Stimulated activated effector memory CD8-positive, alpha-beta T cell treated with anti-CD3 and anti-CD28 coated beads, Interleukin-12 subunit alpha, Interleukin-12 subunit beta, amount 100 ng/mL, for 72 hours (primary cell): ENCODE results near the gene AFAP1L2.
"Not testable (repeated sequence)": the region's sequence is repeated elsewhere in the genome, so short reads cannot be mapped to it uniquely, and the experiment has no call there.

Experiments used
- ATAC-seq: fragments of 150-1000 bp; cut with Tn5 transposase; 2 replicates; pipeline ENCODE4 v1.10.0; 2021
- DNase-seq, 2 donors: peaks; one replicate each; pipeline ENCODE4 v3.0.0; 2021 to 2022; ENCODE audit warnings: low spot score in 2 of 2
- H3K27ac Mint-ChIP-seq: one replicate; pipeline ENCODE4 v1.8.0; 2022; ENCODE audit warnings: mild to moderate bottlenecking, mixed read lengths
- H3K36me3 Mint-ChIP-seq: one replicate; pipeline ENCODE4 v1.8.0; 2022; ENCODE audit warnings: mild to moderate bottlenecking, mixed read lengths
- H3K4me1 Mint-ChIP-seq: one replicate; pipeline ENCODE4 v1.8.0; 2022; ENCODE audit warnings: mixed read lengths
- H3K4me3 Mint-ChIP-seq: one replicate; pipeline ENCODE4 v1.8.0; 2022; ENCODE audit warnings: mild to moderate bottlenecking, mixed read lengths
- H3K9me3 Mint-ChIP-seq: one replicate; pipeline ENCODE4 v1.8.0; 2022; ENCODE audit warnings: mixed read lengths

AFAP1L2 gene

GRCh38 chr10:114346176-114347031, 57.9 kb downstream of the AFAP1L2 start:
- H3K4me3 Mint-ChIP-seq: no peak overlapping the region
- H3K4me1 Mint-ChIP-seq: no peaks in the 10 kb centered on the region
- no peaks in the 10 kb centered on the region for H3K9me3 Mint-ChIP-seq
- ATAC-seq: no peak
- no peak overlapping the region for H3K27ac Mint-ChIP-seq
- no peak for DNase-seq
- H3K36me3 Mint-ChIP-seq: no peaks in the 10 kb centered on the region

GRCh38 chr10:114345701-114346100, 58.6 kb downstream of the AFAP1L2 start:
- no peak for ATAC-seq
- no peaks in the 10 kb centered on the region for H3K4me1 Mint-ChIP-seq
- no peak for DNase-seq
- peak overlapping the region; percentile 40 for H3K27ac Mint-ChIP-seq
- no peaks in the 10 kb centered on the region for H3K9me3 Mint-ChIP-seq
- no peaks in the 10 kb centered on the region for H3K36me3 Mint-ChIP-seq
- no peak overlapping the region for H3K4me3 Mint-ChIP-seq

- no peak overlapping the region for H3K4me3 Mint-ChIP-seq
- DNase-seq (no peak), ATAC-seq (no peak)
- H3K27ac Mint-ChIP-seq: no peak overlapping the region
- no peaks in the 10 kb centered on the region for H3K4me1 Mint-ChIP-seq
- no peaks in the 10 kb centered on the region for H3K36me3 Mint-ChIP-seq
- no peaks in the 10 kb centered on the region for H3K9me3 Mint-ChIP-seq
Measured at GRCh38 chr10:114343623-114344505, 60.4 kb downstream of the AFAP1L2 start.

GRCh38 chr10:114342976-114343375, 61.3 kb downstream of the AFAP1L2 start:
- Mint-ChIP-seq H3K4me3 (no peak overlapping the region), H3K9me3 (no peaks in the 10 kb centered on the region), H3K4me1 (peaks cover 1% of the 10 kb centered on the region), H3K36me3 (no peaks in the 10 kb centered on the region), H3K27ac (no peak overlapping the region)
- no peak for DNase-seq
- ATAC-seq: no peak

- ATAC-seq: no peak
- no peak for DNase-seq
- Mint-ChIP-seq H3K9me3 (no peaks in the 10 kb centered on the region), H3K27ac (no peak overlapping the region), H3K4me1 (peaks cover 22% of the 10 kb centered on the region), H3K36me3 (no peaks in the 10 kb centered on the region), H3K4me3 (no peak overlapping the region)
Measured at GRCh38 chr10:114340816-114341215, 63.5 kb downstream of the AFAP1L2 start.

GRCh38 chr10:114337510-114338462, 66.5 kb downstream of the AFAP1L2 start:
- peak; percentile 92 for ATAC-seq
- peaks cover 22% of the 10 kb centered on the region for H3K4me1 Mint-ChIP-seq
- no peaks in the 10 kb centered on the region for H3K9me3 Mint-ChIP-seq
- H3K27ac Mint-ChIP-seq: peak overlapping the region; percentile 29
- H3K4me3 Mint-ChIP-seq: peak overlapping the region; percentile 16
- H3K36me3 Mint-ChIP-seq: no peaks in the 10 kb centered on the region
- peak; percentile 18 to 62 for DNase-seq

- H3K4me1 Mint-ChIP-seq: peaks cover 22% of the 10 kb centered on the region
- ATAC-seq (no peak), DNase-seq (no peak)
- peak overlapping the region; percentile 16 for H3K4me3 Mint-ChIP-seq
- no peak overlapping the region for H3K27ac Mint-ChIP-seq
- H3K36me3 Mint-ChIP-seq: no peaks in the 10 kb centered on the region
- H3K9me3 Mint-ChIP-seq: no peaks in the 10 kb centered on the region
Measured at GRCh38 chr10:114336823-114337509, 67.3 kb downstream of the AFAP1L2 start.

- no peak for ATAC-seq
- Mint-ChIP-seq H3K4me1 (peaks cover 22% of the 10 kb centered on the region), H3K4me3 (no peak overlapping the region), H3K9me3 (no peaks in the 10 kb centered on the region), H3K36me3 (no peaks in the 10 kb centered on the region), H3K27ac (no peak overlapping the region)
- DNase-seq: no peak
Measured at GRCh38 chr10:114335614-114336013, 68.7 kb downstream of the AFAP1L2 start.

- DNase-seq (no peak), ATAC-seq (no peak)
- Mint-ChIP-seq H3K27ac (peak overlapping the region; percentile 29), H3K9me3 (no peaks in the 10 kb centered on the region), H3K36me3 (no peaks in the 10 kb centered on the region), H3K4me1 (peaks cover 22% of the 10 kb centered on the region), H3K4me3 (no peak overlapping the region)
Measured at GRCh38 chr10:114334301-114334700, 70.0 kb downstream of the AFAP1L2 start.

- peaks cover 22% of the 10 kb centered on the region for H3K4me1 Mint-ChIP-seq
- not testable (repeated sequence) for H3K9me3 Mint-ChIP-seq, H3K4me3 Mint-ChIP-seq, H3K27ac Mint-ChIP-seq, H3K36me3 Mint-ChIP-seq, ATAC-seq, DNase-seq
Measured at GRCh38 chr10:114333441-114333840, 70.9 kb downstream of the AFAP1L2 start.

GRCh38 chr10:114332301-114333192, 71.8 kb downstream of the AFAP1L2 start:
- Mint-ChIP-seq H3K4me3 (no peak overlapping the region), H3K36me3 (no peaks in the 10 kb centered on the region), H3K9me3 (no peaks in the 10 kb centered on the region), H3K4me1 (peaks cover 17% of the 10 kb centered on the region), H3K27ac (no peak overlapping the region)
- DNase-seq (no peak), ATAC-seq (no peak)

- peak; percentile 33 for ATAC-seq
- Mint-ChIP-seq H3K4me3 (no peak overlapping the region), H3K27ac (no peak overlapping the region), H3K9me3 (no peaks in the 10 kb centered on the region), H3K4me1 (no peaks in the 10 kb centered on the region), H3K36me3 (no peaks in the 10 kb centered on the region)
- no peak for DNase-seq
Measured at GRCh38 chr10:114329634-114330365, 74.5 kb downstream of the AFAP1L2 start.

GRCh38 chr10:114328874-114329273, 75.4 kb downstream of the AFAP1L2 start:
- Mint-ChIP-seq H3K9me3 (no peaks in the 10 kb centered on the region), H3K36me3 (no peaks in the 10 kb centered on the region), H3K4me3 (no peak overlapping the region), H3K4me1 (no peaks in the 10 kb centered on the region), H3K27ac (no peak overlapping the region)
- ATAC-seq: no peak
- DNase-seq: no peak
